Esophagus muscularis mucosa (tissue), 4 donors: ENCODE measurements around the gene CACNG8. TPM values are rescaled to one million over a fixed set of nuclear protein-coding genes. Genes with fewer than 3 reads are reported as not detected.

ENCODE experiments used
- DNase-seq: peaks from one replicate; pipeline ENCODE4 v3.0.0-alpha.2; 2017; ENCODE audit errors: extremely low spot score
- H3K27ac ChIP-seq, 4 donors: fragments of 200-600 bp; sonication (generic); replicated peaks in 1 of 4; 1 replicate in 3 of 4; 2 replicates in 1 of 4; pipeline ENCODE4 v1.5.1; 2016 to 2019; ENCODE audit warnings: mild to moderate bottlenecking in 1 of 4
- H3K27me3 ChIP-seq, 4 donors: fragments of 200-600 bp; sonication (generic); one replicate each; pipeline versions ENCODE4 v1.5.1 to v1.6.0; 2016 to 2019
- H3K36me3 ChIP-seq, 4 donors: fragments of 200-600 bp; sonication (generic); one replicate each; pipeline ENCODE4 v1.5.1; 2016 to 2019
- H3K4me1 ChIP-seq, 4 donors: fragments of 200-600 bp; sonication (generic); one replicate each; pipeline ENCODE4 v1.5.1; 2016 to 2019
- H3K4me3 ChIP-seq, 4 donors: fragments of 200-600 bp; sonication (generic); 1 replicate in 2 of 4; 2 replicates in 2 of 4; pipeline ENCODE4 v1.5.1; 2016 to 2019; ENCODE audit warnings: mild to moderate bottlenecking in 4 of 4, moderate library complexity in 1 of 4
- H3K9me3 ChIP-seq, 4 donors: fragments of 200-600 bp; sonication (generic); 1 replicate in 3 of 4; 2 replicates in 1 of 4; pipeline ENCODE4 v1.5.1; 2016 to 2019
- EP300 ChIP-seq: sonication (generic); formaldehyde crosslinking; IDR thresholded peaks from one replicate; pipeline ENCODE4 v1.6.1; 2017; ENCODE audit warnings: antibody characterized with exemption
- POLR2A ChIP-seq: fragments of 450-650 bp; IDR thresholded peaks from one replicate; pipeline ENCODE4 v1.6.1; 2017; ENCODE audit warnings: antibody characterized with exemption, moderate library complexity, mild to moderate bottlenecking, low read depth
- POLR2AphosphoS5 ChIP-seq, 2 donors: sonication (generic); formaldehyde crosslinking; IDR thresholded peaks; one replicate each; pipeline ENCODE4 v1.6.1; 2017; ENCODE audit warnings: antibody characterized with exemption in 2 of 2
- WGBS: methylation state at CpG from one replicate; pipeline ENCODE4 v1.1.5; 2018; 5-methylcytosine and 5-hydroxymethylcytosine counted together
- intact Hi-C: fragments of 100-400 bp; cut with DNase I; formaldehyde crosslinking; loops from one replicate; pipeline ENCODE4 v1.15.1; 2023
- total RNA-seq, 4 donors: library from RNA; depleted of rRNA; stranded (reverse); fragments of >200 nt; gene quantifications; one replicate each; pipeline versions ENCODE4 v1.1.0 to v1.2.1, GENCODE V29; 2016
- TF ChIP-seq, protein P1 (sequence below), 3 experiments: fragments of 200-600 bp in 2 of 3; fragments of 450-650 bp in 1 of 3; sonication (generic) in 2 of 3; IDR thresholded peaks; one replicate each; pipeline ENCODE4 v1.5.1; 2017 to 2019; ENCODE audit warnings: antibody characterized with exemption in 3 of 3, mild to moderate bottlenecking in 2 of 3, moderate library complexity in 1 of 3

CACNG8 gene
- total RNA-seq, 4 donors from 2014 or later = 0.06 TPM; not detected in 3

GRCh38 chr19:53936029-53936428, 26.7 kb upstream of the CACNG8 start:
- Histone ChIP-seq H3K27me3 (peaks cover 0 to 53% (median 1%) of the 10 kb centered on the region in 4 donors), H3K4me3 (no peak overlapping the region), H3K27ac (no peak overlapping the region), H3K9me3 (peaks cover 0 to 5% (median 0%) of the 10 kb centered on the region in 4 donors), H3K4me1 (no peaks in the 10 kb centered on the region), H3K36me3 (no peaks in the 10 kb centered on the region)
- TF ChIP-seq EP300 (no peak), POLR2AphosphoS5 (IDR thresholded peaks at IDR 0.05) (no peak), POLR2A (no peak)
- TF ChIP-seq, protein P1, sequence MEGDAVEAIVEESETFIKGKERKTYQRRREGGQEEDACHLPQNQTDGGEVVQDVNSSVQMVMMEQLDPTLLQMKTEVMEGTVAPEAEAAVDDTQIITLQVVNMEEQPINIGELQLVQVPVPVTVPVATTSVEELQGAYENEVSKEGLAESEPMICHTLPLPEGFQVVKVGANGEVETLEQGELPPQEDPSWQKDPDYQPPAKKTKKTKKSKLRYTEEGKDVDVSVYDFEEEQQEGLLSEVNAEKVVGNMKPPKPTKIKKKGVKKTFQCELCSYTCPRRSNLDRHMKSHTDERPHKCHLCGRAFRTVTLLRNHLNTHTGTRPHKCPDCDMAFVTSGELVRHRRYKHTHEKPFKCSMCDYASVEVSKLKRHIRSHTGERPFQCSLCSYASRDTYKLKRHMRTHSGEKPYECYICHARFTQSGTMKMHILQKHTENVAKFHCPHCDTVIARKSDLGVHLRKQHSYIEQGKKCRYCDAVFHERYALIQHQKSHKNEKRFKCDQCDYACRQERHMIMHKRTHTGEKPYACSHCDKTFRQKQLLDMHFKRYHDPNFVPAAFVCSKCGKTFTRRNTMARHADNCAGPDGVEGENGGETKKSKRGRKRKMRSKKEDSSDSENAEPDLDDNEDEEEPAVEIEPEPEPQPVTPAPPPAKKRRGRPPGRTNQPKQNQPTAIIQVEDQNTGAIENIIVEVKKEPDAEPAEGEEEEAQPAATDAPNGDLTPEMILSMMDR (IDR thresholded peaks at IDR 0.05) = no peak
- WGBS = 51% methylated on average over 7 of the region's 7 CpGs
- intact Hi-C loops = no loop called here
- no peak for DNase-seq

DNA sequence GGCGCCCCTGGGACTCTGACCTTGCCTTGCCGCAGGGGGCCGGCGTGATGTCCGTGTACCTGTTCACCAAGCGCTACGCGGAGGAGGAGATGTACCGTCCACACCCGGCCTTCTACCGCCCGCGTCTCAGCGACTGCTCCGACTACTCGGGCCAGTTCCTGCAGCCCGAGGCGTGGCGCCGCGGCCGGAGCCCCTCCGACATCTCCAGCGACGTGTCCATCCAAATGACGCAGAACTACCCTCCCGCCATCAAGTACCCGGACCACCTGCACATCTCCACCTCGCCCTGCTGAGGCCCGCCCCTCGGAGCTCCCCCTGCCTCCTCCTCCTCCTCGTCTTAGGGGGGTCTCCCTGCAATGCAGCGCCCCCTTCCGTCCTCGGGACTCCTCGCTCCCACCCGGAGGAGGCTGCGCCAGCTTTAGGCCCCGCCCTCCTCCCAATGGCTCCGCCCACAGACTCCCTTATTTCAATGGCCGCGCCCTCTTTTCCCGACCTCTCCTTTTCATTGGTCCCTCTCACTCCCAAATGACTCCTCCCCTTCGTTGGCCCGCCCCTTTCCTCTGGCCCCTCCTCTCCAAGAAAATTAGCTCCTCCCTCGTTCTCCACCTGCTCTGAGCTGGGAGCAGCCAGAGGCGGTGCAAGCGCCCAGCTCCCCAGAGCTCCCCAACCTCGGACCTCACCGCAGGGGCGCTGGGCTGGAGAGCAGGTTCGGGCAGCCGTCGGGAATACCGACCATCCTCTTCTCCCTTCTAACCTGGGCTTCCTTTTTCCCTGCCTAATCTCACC, 20.5 kb upstream of the CACNG8 start:
- no peak for DNase-seq
- Histone ChIP-seq H3K4me1 (peaks cover 0 to 5% (median 1%) of the 10 kb centered on the region in 4 donors), H3K27ac (no peak overlapping the region), H3K4me3 (no peak overlapping the region), H3K27me3 (peaks cover 2 to 89% (median 24%) of the 10 kb centered on the region in 4 donors), H3K9me3 (peaks cover 0 to 5% (median 0%) of the 10 kb centered on the region in 4 donors), H3K36me3 (no peaks in the 10 kb centered on the region)
- 8% methylated on average over 29 of the region's 55 CpGs for WGBS
- TF ChIP-seq EP300 = no peak
- no peak for TF ChIP-seq POLR2A
- no peak for TF ChIP-seq POLR2AphosphoS5 (IDR thresholded peaks at IDR 0.05)
- TF ChIP-seq, protein P1 (IDR thresholded peaks at IDR 0.05) = no peak
- intact Hi-C loops = no loop called here

DNA sequence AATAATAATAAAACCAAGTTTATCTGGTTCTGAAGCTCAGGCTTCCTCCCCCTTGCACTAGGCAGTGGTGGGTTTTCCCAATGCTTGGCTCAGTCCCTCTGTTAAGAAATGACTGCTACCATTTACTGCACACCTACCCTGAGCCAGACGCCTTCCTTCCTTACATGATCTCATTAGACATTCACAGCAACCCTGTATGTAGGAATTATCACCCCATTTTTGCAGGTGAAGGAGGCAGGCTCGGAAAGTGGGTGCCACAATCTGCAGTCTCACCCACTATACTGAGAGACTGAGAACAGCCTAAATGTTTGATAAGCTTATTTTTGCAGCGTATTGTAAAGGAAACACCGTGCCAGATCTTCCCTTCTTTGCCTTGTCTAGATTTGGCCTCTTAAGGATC, 18.3 kb upstream of the CACNG8 start:
- Histone ChIP-seq H3K27me3 (peaks cover 2 to 87% (median 29%) of the 10 kb centered on the region in 4 donors), H3K4me1 (peaks cover 0 to 5% (median 1%) of the 10 kb centered on the region in 4 donors), H3K4me3 (no peak overlapping the region), H3K27ac (no peak overlapping the region), H3K36me3 (no peaks in the 10 kb centered on the region), H3K9me3 (peaks cover 0 to 5% (median 0%) of the 10 kb centered on the region in 4 donors)
- intact Hi-C loops = no loop called here
- DNase-seq = no peak
- TF ChIP-seq, protein P1 (IDR thresholded peaks at IDR 0.05) = no peak
- TF ChIP-seq POLR2A (no peak), EP300 (no peak), POLR2AphosphoS5 (IDR thresholded peaks at IDR 0.05) (no peak)
- WGBS = 83% methylated on average over 4 of the region's 4 CpGs

GRCh38 chr19:53944933-53945332, 17.8 kb upstream of the CACNG8 start:
- intact Hi-C loops = no loop called here
- Histone ChIP-seq H3K27ac (no peak overlapping the region), H3K4me3 (no peak overlapping the region), H3K27me3 (peaks cover 2 to 87% (median 29%) of the 10 kb centered on the region in 4 donors), H3K4me1 (peaks cover 0 to 5% (median 1%) of the 10 kb centered on the region in 4 donors), H3K9me3 (no peaks in the 10 kb centered on the region), H3K36me3 (no peaks in the 10 kb centered on the region)
- TF ChIP-seq POLR2A (no peak), EP300 (no peak), POLR2AphosphoS5 (IDR thresholded peaks at IDR 0.05) (no peak)
- TF ChIP-seq, protein P1 (IDR thresholded peaks at IDR 0.05) = no peak
- no peak for DNase-seq
- 90% methylated on average over 4 of the region's 4 CpGs for WGBS
